GM23338 (cell line): ENCODE results near the gene ANKK1.

Source experiments
- CREB1 ChIP-seq: fragments of 250-450 bp; sonication (Bioruptor Pico); IDR thresholded peaks from 2 replicates; pipeline ENCODE4 v1.5.0; 2020; ENCODE audit warnings: low read depth, mild to moderate bottlenecking, moderate library complexity
- CTCF ChIP-seq, 2 experiments: fragments of 200-600 bp in 1 of 2; sonication (generic) in 1 of 2; conservative IDR thresholded peaks; 2 replicates each; pipeline versions ENCODE4 v1.5.1 to v1.6.1; 2016 to 2017; ENCODE audit warnings: antibody characterized with exemption in 2 of 2, low read depth in 2 of 2, mild to moderate bottlenecking in 2 of 2, moderate library complexity in 1 of 2
- ETS1 ChIP-seq: IDR thresholded peaks from 2 replicates; pipeline ENCODE4 v1.6.1; 2016; ENCODE audit warnings: antibody characterized with exemption
- EZH2 ChIP-seq: fragments of 200-600 bp; sonication (generic); IDR thresholded peaks from one replicate; pipeline ENCODE4 v1.8.0; 2017; ENCODE audit warnings: antibody characterized with exemption, mild to moderate bottlenecking, low read depth; ENCODE audit not compliant: unreplicated experiment
- EZH2phosphoT487 ChIP-seq: fragments of 200-600 bp; sonication (generic); IDR thresholded peaks from one replicate; pipeline ENCODE4 v1.8.1; 2018; ENCODE audit warnings: antibody characterized with exemption; ENCODE audit not compliant: unreplicated experiment
- JUNB ChIP-seq: IDR thresholded peaks from one replicate; pipeline ENCODE4 v1.6.1; 2016; ENCODE audit warnings: antibody characterized with exemption; ENCODE audit not compliant: unreplicated experiment
- NANOG ChIP-seq: IDR thresholded peaks from 2 replicates; pipeline ENCODE4 v1.6.1; 2016; ENCODE audit warnings: antibody characterized with exemption, borderline replicate concordance
- POLR2AphosphoS5 ChIP-seq: IDR thresholded peaks from 2 replicates; pipeline ENCODE4 v1.6.1; 2016; ENCODE audit warnings: antibody characterized with exemption, low read depth
- REST ChIP-seq: IDR thresholded peaks from one replicate; pipeline ENCODE4 v1.6.1; 2018; ENCODE audit warnings: antibody characterized with exemption; ENCODE audit not compliant: unreplicated experiment
- STAT1 ChIP-seq: IDR thresholded peaks from one replicate; pipeline ENCODE4 v1.6.1; 2016; ENCODE audit warnings: antibody characterized with exemption; ENCODE audit not compliant: unreplicated experiment
- ZNF114 ChIP-seq: fragments of 250-450 bp; sonication (Bioruptor Pico); IDR thresholded peaks from 2 replicates; pipeline ENCODE4 v1.5.0; 2020; ENCODE audit warnings: mild to moderate bottlenecking, moderate library complexity
- ZNF331 ChIP-seq: fragments of 250-450 bp; sonication (Bioruptor Pico); IDR thresholded peaks from 2 replicates; pipeline ENCODE4 v1.5.0; 2020; ENCODE audit warnings: low read depth, mild to moderate bottlenecking, moderate library complexity

GRCh38 chr11:113415343-113415742 lies 27.8 kb downstream of the ANKK1 start:
- TF ChIP-seq CTCF (conservative IDR thresholded peaks at IDR 0.05; ENCODE audit: low read depth in 2 of 2): no peak
- no peak for TF ChIP-seq CREB1
- TF ChIP-seq EZH2phosphoT487: no peak
- TF ChIP-seq POLR2AphosphoS5: no peak
- TF ChIP-seq EZH2: no peak
- no peak for TF ChIP-seq ETS1
- TF ChIP-seq STAT1: no peak
- no peak for TF ChIP-seq JUNB
- TF ChIP-seq REST: no peak
- TF ChIP-seq ZNF331: no peak
- no peak for TF ChIP-seq NANOG
- TF ChIP-seq ZNF114 (CRISPR knock-in tag): no peak
